ENCODE results near the gene ENPP4.
"Not testable (repeated sequence)": the region's sequence is repeated elsewhere in the genome, so short reads cannot be mapped to it uniquely, and the experiment has no call there.

The ENPP4 gene, protein sequence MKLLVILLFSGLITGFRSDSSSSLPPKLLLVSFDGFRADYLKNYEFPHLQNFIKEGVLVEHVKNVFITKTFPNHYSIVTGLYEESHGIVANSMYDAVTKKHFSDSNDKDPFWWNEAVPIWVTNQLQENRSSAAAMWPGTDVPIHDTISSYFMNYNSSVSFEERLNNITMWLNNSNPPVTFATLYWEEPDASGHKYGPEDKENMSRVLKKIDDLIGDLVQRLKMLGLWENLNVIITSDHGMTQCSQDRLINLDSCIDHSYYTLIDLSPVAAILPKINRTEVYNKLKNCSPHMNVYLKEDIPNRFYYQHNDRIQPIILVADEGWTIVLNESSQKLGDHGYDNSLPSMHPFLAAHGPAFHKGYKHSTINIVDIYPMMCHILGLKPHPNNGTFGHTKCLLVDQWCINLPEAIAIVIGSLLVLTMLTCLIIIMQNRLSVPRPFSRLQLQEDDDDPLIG

DNA sequence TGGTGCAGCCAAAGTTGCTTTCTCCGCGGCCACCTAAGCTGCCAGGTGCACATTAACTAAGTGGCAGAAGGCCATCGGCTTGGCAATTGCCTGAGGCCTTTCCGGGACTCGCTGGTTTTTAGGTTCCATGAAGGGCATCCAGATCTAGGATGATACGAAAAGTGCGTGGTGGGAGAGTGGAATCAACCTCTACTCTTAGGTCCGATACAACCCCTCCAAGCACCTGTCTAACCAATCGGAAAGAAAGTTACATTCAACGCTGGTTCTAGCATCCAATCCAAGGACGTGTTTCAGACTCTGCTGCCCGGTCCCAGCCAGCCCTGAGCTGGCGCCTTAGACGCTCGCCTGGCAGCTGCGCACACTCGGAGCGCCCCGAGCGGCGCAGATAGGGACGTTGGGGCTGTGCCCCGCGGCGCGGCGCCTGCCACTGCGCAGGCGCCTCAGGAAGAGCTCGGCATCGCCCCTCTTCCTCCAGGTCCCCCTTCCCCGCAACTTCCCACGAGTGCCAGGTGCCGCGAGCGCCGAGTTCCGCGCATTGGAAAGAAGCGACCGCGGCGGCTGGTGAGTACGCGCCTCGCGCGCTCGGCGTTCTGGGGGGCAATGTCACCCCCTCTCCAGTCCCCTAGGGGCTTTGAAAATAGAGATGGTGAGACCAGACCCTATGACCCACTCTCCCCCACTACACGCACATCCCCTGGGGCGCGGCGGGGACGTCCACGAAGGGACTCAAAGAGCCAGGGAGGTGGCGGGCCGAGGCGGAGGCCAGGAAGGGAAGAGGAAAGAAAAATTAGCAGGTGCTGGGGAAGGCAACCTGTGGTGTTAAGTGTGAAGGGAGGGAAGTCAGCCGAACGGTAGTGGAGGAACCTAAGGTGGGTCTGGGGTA is at the start of gene ENPP4:
ENPP4 (plus strand) TSS at position 361 of the 883 bp plus-strand sequence. CDS start 9,595 bp downstream, outside the sequence.
- peak; percentile 73 to 84 for DNase-seq (ENCODE audit: low read depth in 2 of 2)

DNA sequence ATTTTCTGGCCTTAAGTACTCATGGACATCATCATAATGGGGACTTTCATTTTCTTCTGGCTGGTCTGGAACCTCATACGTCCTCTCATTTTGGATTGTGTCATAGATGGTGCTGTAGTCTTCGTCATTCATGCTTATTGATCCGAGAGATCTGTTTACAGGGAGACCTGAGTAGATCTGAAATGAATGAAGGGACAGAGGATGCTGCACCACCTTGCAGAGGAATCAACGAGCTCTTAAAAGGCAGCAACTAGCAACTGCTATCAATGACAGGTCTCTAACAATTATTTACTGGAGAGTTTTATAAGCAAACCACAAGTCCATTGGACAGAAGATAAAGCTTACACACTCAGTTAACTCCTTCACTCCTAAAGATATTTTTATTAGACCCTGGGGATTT is 49.7 kb upstream of the ENPP4 start:
- no peak for DNase-seq (ENCODE audit: low read depth in 2 of 2)

DNA sequence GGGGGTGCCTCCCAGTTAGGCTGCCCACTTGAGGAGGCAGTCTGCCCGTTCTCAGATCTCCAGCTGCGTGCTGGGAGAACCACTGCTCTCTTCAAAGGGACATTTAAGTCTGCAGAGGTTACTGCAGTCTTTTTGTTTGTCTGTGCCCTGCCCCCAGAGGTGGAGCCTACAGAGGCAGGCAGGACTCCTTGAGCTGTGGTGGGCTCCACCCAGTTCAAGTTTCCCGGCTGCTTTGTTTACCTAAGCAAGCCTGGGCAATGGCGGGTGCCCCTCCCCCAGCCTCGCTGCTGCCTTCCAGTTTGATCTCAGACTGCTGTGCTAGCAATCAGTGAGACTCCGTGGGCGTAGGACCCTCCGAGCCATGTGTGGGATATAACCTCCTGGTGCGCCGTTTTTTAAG is 44.1 kb upstream of the ENPP4 start:
- not testable (repeated sequence) for DNase-seq (ENCODE audit: low read depth in 2 of 2)

DNA sequence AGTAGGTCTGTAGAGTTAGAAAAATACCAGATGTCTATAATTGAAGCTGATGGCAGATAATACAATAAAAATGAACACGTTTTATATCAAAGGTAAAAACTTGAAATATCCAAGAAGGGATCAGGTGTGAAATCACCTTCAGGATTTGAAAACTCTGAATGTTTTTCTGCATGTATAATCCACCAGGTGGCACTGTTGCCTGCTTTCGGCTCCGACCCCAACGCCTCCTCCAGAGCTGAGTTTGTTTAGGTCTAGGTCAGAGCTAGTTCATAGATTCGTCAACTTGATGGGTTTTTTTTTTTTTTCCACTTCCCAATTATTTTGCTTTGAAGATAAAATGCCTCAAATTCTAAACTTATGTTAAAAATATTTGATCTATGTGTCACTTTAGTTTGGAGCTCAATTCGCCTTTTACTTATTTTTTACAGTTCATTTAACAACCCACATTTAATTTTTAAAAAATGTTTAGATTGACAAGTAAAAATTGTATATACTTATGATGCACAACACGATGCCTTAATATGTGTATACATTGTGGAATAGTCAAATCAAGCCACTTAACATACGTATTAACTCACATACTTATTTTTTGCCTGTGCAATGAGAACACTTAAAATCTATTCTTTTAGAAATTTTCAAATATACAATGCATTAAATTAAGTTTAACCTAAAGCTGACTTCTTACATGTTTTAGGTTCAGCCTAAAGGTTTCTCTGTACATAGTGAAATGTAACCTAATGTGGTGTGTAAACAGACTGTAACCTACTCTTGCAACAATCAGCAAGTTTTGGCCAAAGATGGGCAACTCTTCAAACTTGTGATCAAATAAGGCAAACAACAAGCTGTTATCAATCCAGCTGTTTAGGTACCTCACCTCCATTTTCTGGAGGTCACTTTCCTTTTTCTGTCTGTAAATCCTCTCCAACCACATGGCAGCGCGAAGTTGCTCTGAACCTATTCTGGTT is 39.4 kb upstream of the ENPP4 start:
- DNase-seq (ENCODE audit: low read depth in 2 of 2): peak; percentile 13 to 31

DNA sequence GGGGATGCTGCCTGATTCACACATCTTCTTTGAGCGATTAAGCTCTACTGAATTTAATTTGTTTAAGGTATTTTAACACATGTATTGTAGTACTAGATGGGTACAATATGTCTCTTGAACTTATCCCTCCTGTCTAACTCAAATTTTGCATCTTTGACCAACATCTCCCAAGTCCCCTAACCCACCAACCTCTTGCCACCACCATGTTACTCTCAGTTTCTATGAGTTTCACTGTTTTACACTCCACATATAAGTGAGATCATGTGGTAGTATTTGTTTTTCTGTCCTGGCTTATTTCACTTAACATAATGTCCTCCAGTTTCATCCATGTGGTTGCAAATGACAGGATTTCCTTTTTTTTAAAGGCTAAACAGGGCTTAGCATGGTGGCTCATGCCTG is 38.7 kb upstream of the ENPP4 start:
- DNase-seq (ENCODE audit: low read depth in 2 of 2): no peak

DNA sequence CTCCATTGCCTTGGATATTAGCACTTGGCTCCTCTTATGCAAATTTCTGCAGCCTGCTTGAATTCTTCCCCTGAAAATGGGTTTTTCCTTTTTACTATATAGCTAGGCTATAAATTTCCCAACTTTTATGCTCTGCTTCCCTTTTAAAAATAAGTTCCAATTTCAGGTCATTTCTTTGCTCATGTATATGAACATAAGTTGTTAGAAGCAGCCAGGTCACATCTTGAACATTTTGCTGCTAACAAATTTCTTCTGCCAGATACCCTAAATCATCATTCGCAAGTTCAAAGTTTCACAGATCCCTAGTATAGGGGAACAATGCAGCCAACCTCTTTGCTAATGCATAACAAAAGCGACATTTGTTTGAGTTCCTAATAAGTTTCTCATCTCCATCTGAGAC is 34.5 kb upstream of the ENPP4 start:
- no peak for DNase-seq (ENCODE audit: low read depth in 2 of 2)

DNA sequence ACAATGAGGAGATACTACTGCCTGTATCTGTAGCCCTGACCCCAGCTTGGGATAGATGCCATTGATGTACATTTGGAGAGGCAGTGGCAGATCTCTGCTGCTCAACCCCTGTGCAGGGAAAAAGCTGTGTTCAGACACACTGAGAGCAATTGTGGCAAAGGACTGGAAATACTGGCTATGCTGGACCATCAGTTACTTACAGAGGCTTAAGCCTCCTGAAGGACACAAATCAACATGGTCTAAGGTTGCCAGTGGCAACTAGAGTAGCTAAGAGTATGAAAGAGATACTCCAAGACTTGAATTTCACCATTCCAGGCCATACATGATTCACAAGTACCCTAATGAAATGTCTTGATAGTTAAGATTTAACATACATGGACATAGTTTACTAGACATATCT is 32.4 kb upstream of the ENPP4 start:
- DNase-seq (ENCODE audit: low read depth in 2 of 2): no peak

DNA sequence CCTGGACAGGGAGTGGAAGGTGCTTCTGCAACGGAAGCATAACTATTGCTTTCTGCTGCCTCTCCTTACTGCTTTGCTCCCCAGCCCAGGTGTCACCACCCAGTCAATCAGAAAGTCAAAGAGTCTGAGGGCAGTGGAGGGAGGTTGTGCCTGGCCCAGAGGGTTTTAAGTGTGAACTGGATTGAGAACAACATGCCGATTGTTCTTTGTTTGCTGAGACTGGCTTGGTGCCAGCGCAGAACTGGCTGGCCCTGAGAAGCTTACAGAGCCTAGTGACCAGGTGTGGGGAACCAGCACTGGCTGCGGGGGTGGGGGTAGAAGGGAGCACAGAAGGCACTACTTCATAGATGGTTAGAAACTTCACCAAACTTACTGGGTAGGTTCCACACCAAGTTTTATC is 31.1 kb upstream of the ENPP4 start:
- DNase-seq (ENCODE audit: low read depth in 2 of 2): no peak

DNA sequence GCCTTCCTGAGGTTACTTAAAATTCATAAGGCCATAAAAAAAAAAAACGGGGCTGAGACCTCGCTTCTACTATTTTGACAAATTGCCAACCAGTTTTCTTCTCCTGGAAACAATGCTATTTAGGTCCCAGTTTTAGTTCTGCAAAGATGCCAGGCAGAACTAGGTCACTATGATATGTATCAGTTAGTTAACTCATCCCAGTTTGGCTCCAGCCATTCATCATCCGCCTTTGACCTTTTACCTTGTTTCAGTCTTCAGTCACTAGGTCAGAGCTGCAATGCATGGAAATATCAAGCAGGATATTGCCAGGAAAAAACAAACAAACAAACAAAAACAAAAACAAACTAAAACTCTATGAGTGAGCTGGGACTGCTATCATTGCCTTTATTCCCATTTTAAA is 29.8 kb upstream of the ENPP4 start:
- no peak for DNase-seq (ENCODE audit: low read depth in 2 of 2)

DNA sequence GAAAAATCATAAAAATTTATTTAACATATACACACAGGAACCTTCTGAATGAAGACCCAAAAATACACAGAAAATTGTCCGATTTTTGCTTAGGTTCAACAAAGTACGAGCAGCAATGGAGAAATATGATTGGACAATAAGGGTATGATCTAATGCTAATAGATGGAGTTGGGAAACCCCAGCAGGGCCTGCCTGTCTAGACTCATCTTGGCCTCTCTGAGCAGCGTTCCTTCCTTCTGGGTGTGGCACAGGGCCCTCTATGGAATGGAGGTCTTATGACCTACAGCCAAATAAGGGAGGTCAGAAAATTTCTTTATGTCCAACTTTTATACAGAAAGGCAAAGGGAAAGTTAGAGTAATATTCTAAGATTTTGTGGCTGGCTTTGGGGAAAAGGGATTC is 27.7 kb upstream of the ENPP4 start:
- DNase-seq (ENCODE audit: low read depth in 2 of 2): no peak

DNA sequence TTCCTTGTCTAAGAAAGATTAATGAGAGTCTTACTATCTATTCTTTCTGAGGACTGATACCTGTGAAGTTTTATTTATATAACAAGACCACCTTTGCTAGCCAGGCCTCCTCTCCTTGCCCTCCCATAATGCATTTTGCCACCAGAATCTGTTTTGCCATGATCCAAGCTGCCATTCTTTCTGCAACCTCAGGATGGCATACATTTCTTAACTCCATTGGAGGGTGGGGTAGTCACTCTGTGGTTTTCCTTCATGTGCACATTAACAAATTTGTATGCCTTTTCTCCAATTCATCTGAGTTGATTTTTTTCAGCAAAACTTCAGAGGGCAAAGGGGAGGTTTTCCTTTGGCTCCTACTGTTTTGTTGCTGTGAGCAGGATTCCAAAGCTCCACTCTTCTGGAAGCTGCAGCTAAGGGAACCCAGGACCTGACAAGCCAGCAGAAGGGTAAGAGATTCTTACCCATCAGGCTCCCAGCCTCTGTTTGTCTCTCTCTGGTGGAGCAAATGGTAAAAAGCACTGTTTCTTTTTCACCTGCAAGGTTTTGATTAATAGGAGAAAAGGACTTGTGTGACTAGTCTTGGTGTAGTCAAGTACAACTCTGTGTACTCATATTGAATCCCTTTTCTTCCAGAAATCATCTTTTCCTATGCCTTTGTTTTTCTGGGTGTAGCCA is 26.2 kb upstream of the ENPP4 start:
- DNase-seq (ENCODE audit: low read depth in 2 of 2): no peak

DNA sequence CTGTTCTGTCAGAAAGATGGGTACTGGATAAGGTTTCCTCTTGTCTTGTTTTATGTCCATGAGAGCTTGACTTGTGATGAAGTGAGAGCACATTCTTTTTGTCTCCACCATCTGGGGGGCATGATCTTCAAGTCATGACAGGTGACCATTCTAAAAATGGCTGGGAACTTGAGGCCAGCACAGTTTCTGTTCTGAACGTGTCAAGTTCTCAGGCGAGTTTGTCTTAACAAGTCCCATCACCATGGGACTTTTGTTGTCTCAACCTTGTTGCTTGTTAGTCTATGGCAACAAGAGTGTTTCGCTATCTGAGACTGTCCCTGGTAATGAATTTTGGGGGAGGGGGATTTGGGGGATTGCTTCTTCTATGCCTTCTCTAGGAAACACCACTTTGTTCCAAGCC is 25.6 kb upstream of the ENPP4 start:
- no peak for DNase-seq (ENCODE audit: low read depth in 2 of 2)

DNA sequence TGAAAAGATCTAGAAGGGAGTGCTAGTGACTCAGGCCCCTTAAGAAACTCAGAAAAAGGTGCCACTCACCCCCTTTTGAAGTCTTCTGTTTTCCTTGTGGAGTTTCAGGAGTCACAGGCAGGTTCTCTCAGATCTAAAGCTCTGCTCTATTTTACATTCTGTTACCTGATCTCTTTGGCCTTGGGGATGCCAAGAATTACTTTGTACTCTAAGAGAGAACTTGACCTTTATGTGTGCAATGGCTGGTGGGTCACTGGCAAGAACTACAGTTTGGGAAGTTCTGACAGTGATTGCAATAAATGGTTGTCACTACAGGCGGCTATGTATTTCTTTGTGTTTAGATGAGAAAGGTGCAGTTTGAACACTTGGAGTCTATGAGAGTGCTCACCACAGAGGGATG is 24.2 kb upstream of the ENPP4 start:
- no peak for DNase-seq (ENCODE audit: low read depth in 2 of 2)

DNA sequence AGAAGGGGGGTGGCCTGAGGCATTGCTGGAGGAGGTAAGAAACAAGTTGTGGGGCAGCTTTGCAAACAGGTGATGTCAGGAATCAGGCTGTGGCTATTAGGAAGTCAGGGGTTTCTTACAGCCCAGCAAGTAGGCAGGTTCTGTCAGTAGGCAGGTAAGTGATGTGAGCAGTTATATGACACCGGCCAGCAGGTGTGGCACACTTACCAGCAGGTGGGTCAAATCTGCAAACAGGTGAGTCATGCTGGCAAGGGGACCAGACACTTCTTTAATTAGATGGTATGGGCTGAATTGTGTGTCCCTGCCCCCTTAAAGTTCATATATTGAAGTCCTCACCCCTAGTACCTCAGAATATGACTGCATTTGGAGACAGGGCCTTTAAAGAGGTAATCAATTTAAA is 16.4 kb upstream of the ENPP4 start:
- DNase-seq (ENCODE audit: low read depth in 2 of 2): no peak

DNA sequence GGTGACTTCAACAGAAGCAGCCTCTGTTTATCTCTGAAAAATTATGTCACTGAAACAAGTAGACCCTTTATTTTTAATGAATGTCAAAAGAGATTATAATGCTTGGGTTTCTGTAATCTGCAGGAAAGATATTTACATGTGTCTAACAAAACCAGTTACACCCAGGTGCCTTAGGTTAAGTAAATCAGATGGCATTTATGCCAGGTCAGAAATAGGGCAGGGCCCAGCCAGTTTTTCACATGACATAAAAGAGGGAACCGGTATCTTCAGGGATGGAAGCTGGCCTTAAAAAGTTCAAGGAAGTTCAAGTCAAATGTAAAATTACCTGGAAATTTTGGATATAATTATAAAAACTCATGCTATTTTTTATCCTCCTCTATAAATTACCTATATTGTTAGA is 14.2 kb upstream of the ENPP4 start:
- DNase-seq (ENCODE audit: low read depth in 2 of 2): no peak

DNA sequence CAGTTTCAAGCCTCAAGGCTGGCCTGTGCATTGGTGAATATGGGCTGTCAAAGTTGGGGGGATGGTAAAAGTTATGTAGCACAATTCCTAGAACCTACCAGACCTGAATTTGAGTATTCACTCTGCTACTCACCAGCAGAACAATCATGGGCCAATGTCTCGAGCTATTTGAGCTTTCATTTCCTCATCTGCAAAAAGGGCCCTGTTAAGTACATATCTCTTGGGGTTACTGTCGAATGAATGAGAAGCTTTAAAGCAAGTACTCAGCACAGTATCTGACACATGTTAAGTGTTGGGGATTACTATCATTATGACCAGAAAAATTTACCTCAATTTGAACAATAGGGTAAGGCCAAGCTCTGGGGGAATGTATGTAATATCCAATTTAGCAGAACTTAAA is 13.5 kb upstream of the ENPP4 start:
- no peak for DNase-seq (ENCODE audit: low read depth in 2 of 2)

DNA sequence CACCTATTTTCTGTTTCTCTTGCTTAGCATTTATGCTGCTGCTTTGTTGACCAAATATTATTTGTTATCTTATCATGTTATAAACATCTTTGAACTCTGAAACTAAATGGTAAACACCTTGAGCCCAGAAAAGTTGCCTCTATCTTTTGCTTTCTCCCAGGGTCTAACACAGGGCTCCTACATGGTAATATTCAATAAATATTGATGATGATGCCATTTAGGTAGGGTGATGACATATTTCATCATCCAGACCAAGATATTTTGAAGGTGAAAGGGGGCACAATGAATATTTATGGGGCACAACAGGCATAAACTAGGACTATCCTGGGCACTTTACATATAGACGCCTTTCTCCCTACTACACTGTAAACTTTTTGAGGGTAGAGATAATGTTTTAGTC is 11.6 kb upstream of the ENPP4 start:
- no peak for DNase-seq (ENCODE audit: low read depth in 2 of 2)

DNA sequence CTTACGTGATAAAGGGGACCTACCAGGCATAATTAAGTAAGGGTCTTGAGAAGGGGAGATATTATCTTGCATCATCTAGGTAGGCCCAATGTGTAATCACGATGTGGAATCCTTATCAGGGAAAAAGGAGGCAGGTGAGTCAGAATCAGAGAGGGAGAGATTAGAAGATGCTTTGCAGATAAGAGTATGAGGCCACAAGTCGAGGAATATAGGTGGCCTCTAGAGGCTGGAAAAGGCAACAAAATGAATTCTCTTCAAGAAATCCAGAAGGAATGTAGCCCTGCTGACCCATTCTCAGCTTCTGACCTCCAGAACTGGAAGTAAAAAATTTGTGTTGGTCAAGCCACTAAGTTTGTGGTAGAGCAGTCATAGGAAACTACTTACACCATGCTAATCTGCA is 11.0 kb upstream of the ENPP4 start:
- no peak for DNase-seq (ENCODE audit: low read depth in 2 of 2)

DNA sequence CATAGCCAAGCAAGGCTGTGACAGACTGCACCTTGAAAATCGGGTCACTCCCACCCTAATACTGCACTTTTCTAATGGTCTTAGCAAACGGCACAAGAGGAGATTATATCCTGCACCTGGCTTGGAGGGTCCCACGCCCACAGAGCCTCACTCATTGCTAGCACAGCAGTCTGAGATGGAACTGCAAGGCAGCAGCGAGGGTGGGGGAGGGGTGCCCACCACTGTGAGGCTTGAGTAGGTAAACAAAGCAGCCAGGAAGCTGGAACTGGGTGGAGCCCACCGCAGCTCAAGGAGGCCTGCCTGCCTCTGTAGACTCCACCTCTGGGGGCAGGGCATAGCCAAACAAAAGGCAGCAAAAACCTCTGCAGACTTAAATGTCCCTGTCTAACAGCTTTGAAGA is 10.1 kb upstream of the ENPP4 start:
- not testable (repeated sequence) for DNase-seq (ENCODE audit: low read depth in 2 of 2)

DNA sequence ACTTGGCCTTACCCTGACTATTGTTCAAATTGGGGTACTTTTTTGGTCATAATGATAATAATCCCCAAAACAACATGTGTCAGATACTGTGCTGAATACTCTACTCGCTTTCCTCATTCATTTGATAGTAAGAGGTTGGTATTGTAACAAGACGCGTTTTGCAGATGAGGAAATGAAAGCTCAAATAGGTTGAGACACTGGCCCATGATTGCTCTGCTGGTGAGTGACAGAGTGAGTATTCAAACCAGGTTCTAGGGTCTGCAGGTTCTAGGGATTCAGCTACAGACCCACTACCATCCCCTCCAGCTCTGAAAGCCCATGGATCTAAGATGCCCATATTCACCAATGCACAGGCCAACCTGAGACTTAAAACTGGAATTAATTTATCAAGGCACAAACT is 1.3 kb upstream of the ENPP4 start:
- no peak for DNase-seq (ENCODE audit: low read depth in 2 of 2)

DNA sequence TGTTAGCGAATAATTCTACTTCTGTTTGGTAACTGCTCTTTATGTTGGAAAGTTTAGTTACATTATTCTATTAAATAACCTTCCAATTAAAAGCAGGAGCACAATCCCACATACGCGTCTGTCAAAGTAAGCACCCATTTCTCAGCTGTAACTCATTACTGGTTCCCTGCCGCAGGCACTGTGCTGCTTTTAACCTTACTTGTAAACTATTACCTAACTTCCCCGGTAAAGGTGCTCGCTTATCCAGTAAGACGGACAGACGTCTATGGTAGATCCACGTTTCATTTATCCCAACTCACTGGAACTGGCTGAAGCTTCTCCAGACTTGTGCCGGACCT is 529 bp upstream of the ENPP4 start:
- DNase-seq (ENCODE audit: low read depth in 2 of 2): no peak
